IPS-NIHi7 (cell line): ENCODE results near the gene SCARF1.

Experiments
- DNase-seq: peaks from one replicate; pipeline ENCODE4 v3.0.0; 2012; ENCODE audit warnings: mixed read lengths; ENCODE audit errors: extremely low spot score

Gene SCARF1

DNA sequence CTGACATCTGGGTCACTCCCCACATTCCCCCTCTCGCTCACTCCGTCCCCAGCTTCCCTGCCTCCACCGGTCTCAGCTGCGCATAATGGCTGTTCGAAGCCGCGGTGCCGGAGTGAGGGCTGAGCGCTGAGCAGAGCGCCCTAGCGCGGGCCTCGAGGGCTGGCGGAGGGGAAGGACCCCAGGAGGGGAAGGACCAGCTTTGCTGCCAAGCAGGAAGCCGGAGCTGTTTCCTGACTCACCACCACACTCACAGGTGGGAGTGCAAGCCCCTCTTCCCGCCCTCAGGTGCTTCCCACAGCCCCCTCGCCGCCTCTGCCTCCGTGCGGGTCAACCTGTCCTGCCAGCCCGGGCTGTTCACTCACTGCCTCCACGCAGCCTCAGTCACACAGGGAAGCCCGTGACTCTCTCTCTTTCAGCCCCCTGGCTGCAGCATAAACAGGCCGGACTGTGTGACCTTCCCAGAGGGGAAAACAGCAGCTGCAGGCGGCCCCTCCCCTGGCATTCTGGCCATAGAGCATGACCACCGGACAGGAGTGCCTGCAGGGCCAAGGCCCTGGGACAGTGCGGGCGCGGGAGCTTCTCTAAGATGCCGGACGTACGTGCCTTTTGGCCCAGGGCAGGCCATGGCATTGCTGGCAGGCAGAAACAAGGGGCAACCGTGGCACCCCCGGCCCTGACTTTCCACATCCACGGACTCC is 40.6 kb downstream of the SCARF1 start:
- DNase-seq: peak; percentile 45

DNA sequence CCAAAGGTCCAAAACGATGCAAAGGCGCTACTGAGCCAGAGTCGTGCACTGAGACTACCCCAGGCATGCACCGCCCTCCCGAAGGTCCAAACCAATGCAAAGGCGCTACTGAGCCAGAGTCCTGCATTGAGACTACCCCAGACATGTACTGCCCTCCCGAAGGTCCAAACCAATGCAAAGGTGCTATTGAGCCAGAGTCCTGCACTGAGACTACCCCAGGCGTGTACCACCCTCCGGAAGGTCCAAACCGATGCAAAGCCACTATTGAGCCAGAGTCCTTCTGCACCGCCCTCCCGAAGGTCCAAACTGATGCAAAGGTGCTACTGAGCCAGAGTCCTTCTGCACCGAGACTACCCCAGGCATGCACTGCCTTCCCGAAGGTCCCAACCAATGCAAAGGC is 44.0 kb downstream of the SCARF1 start:
- DNase-seq: no peak

DNA sequence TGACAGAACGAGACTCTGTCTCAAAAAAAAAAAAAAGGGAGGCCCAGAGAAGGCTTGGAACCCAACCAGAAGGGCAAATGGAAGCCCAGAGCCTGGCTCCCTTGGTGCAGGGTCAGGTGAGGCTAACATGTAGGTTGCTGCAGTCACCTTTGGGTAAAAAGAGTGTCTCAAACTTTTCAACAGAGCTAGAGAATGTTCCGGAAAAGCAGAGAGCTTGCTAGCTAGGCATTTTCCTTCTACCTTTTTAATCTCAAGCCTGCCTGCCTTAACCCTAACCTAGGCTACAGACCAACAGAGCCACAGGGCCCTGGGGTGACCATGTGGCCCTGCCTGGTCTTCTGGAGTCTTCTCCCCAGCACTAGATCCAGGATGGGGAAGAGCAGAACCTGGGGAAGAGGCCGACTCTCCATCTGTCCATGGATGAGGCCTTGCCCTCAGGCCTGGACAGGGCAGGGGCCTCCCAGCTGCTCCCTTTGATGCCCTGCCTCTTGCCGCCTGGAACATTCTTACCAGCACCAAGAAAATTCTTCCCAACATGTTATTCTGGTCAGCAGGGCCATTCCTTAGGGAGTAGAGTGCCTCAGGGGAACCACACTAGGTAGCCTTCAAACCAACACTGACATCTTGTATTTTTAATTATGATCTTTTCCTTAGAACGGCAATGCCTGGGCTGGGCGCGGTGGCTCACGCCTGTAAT is 47.0 kb downstream of the SCARF1 start:
- peak; percentile 4 for DNase-seq

DNA sequence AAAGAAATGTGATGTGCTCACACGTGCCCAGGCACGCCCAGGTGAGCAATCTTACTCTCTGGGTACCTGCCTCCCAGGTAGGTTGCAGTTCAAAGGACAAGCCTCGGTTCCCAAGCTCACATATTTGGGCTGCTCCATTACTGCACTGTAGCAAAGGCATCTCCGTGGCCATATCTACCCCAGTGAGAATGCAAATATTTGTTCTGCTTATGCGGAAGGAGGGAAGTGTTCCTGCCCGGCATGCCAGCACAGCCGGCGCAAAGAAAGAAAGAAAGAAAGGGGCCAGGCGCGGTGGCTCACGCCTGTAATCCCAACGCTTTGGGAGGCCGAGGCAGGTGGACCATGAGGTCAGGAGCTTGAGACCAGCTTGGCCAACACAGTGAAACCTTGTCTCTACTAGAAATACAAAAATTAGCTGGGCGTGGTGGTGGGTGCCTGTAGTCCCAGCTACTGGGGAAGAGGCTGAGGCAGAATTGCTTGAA is 47.6 kb downstream of the SCARF1 start:
- no peak for DNase-seq

DNA sequence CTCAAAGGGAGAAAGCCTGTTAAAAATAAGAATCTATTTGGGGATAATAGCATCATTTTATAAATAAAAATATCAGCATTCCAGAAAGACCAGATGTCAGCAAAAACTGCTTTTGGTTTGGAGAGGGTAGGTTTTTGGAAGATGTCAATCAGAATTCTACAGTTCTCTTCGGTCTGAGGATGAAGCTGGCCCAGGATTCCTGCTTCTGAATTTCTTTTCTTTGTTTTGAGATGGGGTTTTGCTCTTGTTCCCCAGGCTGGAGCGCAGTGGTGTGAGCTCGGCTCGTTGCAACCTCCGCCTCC is 52.0 kb downstream of the SCARF1 start:
- no peak for DNase-seq

DNA sequence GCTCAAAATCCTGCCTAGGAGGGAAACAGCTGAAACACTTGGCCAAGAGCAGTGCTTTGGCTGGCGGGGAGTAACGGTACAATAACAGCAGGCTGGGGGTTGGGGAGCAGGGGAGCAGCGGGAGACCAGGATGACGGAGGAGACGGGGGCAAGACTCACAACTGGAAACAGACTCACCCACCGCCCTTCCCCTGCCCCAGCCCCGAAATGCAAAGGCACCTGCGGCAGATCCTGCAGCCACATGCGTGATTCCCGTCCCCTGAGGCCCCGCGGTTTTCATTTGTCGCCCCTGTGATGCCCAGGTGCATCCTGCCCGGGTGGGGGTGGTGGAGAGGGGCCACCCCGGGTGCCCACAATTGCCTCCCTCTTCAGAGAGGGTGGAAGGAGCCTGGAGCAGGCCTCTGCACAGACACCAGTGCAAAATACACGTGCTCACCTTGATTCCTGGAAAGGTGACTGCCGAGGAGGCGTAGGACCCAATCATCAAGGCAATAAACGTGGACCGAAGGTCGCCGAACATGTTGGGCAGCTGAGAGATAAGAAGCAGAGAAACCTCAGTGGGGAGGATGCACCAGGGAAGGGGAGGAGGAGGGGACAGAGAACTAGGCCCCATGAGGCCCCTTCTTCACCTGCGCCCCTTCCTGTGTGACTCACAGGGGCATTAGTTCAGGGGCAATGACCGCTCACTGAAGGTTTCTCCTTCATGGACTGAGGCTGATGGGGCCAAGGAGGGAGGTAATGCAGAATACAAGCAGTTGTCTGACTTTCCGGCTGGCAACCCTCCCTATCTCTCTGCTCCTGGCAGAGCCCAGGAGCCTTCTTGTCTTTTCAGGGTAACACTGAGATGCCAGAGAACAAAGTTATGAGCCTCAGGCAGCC is 52.5 kb downstream of the SCARF1 start:
- no peak for DNase-seq

DNA sequence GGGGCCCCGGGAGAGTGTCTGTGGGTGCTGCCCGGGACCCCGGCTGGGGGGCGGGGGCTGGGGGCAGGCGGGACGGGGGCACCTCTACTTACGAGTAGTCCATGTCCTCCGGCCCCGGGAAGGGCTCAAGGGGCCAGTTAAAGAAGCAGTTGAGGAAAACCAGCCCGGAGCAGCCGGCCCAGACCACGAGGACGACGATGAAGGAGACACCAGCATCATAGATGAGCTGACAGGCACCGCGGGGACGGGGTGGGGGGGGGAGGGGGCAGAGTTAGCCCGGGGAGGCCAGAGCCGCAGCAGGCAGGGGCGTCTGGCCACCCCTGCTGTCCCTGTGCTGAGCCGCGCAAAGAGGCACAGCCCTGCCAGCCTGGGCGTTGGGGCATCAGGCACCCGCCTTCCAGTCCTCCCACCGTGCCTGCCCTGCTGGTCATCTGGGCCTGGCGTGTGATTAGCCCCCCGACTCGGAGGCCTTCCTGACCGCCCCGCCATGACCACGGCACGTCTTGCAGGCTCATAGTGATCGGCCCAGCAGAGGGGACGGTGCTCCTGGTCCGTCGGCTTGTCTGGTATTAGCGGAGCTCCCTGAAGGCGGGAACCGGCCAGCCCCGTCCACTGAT is 54.0 kb downstream of the SCARF1 start:
- no peak for DNase-seq

DNA sequence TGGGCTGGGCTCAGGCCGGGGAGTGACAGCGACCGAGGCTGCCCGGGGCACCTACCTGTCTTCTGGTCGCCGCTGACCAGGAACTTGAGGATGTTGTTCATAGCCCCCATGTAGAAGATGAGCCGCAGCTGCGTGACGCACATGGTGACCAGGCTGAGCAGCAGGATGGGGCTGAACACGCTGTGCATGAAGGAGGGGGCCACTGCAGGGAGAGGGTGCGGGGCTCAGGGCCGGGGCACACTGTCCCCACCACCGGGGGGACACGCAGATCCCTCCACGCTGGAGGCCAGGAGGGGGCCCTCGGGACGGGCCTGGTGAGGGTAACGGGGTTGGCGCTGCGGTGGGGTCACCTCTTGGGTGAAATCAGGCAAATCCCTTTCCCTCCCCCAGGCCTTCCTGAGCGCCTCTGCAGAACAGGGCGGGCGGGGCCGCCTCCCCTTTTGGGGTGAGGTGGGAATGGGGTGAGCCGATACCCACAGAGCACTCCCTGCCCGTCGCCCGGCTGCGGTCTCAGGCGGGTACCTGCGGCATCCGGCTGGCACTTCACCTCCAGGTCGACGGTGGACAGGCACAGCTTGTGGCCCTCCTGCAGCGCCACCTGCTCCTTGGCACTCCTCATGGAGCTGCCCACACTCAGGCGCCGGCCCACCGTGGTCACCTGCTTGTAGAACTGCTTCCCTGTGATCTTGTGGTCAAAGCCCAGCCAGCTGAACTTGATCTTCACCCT is 54.6 kb downstream of the SCARF1 start:
- DNase-seq: no peak

DNA sequence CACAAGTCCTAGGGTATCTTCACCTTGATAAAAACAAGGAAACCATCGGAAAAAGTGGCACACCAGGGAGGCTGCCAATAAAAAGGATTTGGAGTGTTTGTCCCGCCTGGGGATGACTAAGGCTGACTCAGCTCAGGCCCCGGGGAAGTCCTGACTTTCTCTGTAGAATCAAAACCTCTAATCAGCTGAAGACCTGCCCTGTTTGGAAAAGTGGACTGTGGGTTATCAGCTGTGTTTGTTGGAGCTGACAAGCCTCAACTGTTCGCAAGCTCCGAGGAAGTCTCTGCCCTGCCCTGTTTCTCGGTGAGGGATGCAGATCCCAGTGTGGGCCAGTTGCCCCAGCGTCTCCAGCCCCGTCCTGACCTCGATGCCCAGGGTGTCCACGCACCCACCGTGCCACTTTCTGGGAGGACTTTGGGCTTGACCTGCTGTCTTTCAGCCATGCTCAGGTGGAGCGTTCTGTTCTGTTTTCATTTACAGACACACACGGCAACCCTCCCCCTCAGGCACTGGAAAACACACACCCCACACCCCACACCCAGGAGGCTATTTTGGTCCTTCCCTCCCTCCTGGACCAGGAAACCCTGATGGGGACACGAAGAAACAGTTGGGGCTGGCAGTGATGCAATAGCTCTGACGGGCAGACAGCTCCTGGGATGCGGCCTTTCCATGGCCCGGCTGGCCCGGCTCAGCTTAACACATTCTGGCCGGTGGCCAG is 55.3 kb downstream of the SCARF1 start:
- DNase-seq: peak; percentile 64

DNA sequence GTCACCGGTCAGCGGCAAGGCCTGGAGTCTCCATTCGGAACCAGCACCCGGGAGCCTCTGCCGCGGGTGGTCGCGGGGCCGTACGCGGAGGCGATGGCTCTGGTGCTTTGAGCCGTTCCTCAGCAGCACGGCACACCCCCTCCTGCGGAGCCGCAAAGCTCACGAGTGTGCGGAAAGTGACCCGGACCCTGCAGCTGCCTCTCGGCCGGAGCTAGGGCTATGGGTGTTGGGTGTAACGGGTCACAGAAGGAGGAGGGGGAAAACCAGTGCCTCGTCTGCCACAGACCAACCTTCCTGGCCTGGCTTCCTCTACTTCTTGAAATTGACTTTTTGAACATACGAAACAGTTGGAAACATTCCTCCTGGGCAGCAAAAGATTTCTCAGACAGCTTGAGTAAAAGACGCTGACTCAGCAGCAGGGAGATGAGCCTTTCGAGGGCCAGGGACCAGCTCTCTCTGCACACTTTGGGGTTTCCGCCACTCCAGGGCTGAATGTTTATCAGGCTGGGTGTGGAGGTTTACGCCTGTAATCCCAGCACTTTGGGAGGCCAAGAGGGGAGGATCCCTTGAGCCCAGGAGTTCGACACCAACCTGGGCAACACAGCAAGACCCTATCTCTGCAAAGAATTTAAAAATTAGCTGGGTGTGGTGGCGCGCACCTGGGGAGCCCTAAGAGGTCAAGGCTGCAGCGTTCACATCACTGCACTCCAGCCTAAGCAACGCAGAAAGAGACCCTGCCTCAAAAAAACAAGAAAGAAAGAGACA is 56.5 kb downstream of the SCARF1 start:
- DNase-seq: peak; percentile 17

DNA sequence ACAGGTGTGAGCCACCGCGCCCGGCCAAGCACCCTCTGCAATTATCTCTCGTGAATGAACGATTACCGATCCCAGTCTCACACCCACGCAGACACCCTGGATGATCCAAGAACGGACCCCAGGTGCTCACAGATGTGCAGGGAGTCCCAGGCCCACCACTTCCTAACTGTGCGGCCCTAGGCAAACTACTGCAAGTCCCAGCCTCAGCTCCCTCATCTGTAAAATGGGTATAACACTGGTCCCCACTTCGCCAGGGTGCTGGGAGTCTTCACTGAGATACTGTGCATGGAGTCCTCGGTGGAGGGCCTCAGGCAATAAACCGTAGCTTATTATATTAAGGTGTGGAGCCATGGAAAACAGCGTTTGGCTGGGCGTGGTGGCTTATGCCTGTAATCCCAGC is 61.4 kb downstream of the SCARF1 start:
- no peak for DNase-seq
